NB4 (cell line): ENCODE data around the gene CST1.

Source experiments
- MAX ChIP-seq: IDR thresholded peaks from 2 replicates; pipeline ENCODE4 v1.6.1; 2011; ENCODE audit warnings: low read depth, low read length
- POLR2A ChIP-seq: IDR thresholded peaks from 2 replicates; pipeline ENCODE4 v1.6.1; 2011; ENCODE audit warnings: mild to moderate bottlenecking; ENCODE audit not compliant: insufficient read length; ENCODE audit errors: extremely low read depth
- TF ChIP-seq, protein P1 (sequence below): IDR thresholded peaks from one replicate; pipeline ENCODE4 v1.5.1; 2012; ENCODE audit warnings: low read depth, low read length

DNA sequence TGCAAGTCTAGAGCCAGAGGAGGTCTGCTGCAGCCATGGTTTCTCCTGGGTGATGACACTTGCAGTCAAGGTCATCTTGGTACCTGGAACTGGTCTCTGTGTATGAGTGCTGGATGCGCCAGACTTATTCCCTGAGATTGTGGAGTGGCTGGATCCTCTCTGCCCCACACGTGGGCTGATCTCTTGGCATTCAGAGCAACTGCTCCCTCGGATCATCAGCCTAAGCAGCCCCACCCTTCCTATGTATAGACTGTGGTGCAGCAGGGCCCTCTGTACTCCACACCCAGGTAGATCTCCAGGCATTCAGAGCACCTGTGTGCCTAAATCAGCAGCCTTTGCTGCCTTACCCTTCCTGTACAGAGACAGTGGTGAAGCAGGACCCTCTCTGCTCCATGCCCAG, 49.8 kb downstream of the CST1 start:
- TF ChIP-seq, protein P1, sequence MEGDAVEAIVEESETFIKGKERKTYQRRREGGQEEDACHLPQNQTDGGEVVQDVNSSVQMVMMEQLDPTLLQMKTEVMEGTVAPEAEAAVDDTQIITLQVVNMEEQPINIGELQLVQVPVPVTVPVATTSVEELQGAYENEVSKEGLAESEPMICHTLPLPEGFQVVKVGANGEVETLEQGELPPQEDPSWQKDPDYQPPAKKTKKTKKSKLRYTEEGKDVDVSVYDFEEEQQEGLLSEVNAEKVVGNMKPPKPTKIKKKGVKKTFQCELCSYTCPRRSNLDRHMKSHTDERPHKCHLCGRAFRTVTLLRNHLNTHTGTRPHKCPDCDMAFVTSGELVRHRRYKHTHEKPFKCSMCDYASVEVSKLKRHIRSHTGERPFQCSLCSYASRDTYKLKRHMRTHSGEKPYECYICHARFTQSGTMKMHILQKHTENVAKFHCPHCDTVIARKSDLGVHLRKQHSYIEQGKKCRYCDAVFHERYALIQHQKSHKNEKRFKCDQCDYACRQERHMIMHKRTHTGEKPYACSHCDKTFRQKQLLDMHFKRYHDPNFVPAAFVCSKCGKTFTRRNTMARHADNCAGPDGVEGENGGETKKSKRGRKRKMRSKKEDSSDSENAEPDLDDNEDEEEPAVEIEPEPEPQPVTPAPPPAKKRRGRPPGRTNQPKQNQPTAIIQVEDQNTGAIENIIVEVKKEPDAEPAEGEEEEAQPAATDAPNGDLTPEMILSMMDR, result no peak
- no peak for TF ChIP-seq POLR2A
- no peak for TF ChIP-seq MAX
